ENCODE measurements around the gene ZNF580.

ZNF580 gene

DNA sequence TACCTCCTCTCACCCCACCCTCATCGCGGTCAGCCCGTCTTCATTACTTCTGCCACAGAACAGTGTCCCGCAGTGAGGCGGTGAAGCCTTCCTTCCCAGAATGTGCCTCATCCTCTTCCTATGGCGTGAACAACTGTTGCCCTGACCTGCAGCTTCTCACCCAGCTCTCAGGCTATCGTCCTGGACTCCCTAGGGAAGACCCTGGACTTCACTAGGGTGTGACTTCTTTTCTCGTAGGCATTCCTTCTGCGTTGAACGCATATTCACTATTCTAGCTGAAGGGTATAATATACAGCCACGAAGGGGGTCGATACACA lies 34.4 kb upstream of the ZNF580 start:
- no peak for DNase-seq

DNA sequence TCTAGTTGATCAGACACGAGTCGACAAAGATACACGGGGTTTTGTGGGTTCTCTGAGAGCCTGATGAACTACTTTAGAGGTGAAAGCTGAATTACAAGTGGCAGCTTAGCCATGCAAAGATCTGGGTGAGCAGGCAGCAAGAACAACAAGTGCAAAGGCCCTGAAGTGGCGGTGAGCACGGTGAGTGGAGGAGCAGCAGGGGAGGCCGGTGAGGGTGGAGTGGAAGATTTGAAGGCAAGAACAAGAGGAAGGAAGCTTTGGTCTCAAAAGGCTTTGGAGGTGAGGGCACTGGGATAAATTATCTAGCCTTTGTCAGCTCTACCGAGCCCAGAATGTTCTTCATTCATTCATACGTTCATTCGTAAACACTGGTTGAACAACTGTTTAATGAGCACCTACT lies 34.0 kb upstream of the ZNF580 start:
- no peak for DNase-seq

GRCh38 chr19:55609326-55609725 lies 31.5 kb upstream of the ZNF580 start:
- no peak for DNase-seq

GRCh38 chr19:55611300-55611982 lies 29.4 kb upstream of the ZNF580 start:
- DNase-seq = no peak

DNA sequence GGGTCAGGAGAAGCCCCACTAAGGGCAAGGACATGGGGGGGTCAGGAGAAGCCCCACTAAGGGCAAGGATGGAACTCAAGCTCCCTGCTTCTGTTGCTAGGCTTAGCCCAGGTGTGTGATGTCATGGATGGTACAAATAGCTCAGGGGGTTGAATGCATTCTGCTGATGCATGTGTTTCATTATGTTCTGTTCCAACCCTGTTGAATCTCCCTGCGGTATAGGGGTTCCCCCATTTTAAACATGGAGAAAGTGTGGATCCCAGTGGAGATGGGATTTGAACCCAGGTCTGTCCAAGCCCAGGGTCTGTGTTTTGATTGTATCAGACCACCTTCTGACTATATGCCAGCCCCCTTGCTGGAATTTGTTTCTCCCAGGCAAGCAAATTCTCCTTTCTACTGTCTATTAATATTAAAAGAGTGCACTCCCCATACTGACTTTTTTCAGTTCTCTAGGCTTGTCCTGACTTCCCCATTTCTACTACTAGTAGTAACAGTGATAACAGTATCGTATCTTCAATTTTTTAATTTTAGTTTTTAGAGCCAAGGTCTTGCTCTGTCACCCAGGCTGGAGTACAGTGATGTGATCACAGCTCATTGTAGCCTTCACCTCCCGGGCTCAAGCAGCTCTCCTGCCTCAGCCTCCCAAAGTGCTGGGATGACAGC lies 28.7 kb upstream of the ZNF580 start:
- peak; percentile 10 for DNase-seq

- DNase-seq = no peak
These were observed 27.4 kb upstream of the ZNF580 start for GRCh38 chr19:55613396-55613795.

GRCh38 chr19:55613930-55614710 lies 26.7 kb upstream of the ZNF580 start:
- DNase-seq = no peak

GRCh38 chr19:55614711-55615542 lies 25.9 kb upstream of the ZNF580 start:
- DNase-seq = no peak

DNA sequence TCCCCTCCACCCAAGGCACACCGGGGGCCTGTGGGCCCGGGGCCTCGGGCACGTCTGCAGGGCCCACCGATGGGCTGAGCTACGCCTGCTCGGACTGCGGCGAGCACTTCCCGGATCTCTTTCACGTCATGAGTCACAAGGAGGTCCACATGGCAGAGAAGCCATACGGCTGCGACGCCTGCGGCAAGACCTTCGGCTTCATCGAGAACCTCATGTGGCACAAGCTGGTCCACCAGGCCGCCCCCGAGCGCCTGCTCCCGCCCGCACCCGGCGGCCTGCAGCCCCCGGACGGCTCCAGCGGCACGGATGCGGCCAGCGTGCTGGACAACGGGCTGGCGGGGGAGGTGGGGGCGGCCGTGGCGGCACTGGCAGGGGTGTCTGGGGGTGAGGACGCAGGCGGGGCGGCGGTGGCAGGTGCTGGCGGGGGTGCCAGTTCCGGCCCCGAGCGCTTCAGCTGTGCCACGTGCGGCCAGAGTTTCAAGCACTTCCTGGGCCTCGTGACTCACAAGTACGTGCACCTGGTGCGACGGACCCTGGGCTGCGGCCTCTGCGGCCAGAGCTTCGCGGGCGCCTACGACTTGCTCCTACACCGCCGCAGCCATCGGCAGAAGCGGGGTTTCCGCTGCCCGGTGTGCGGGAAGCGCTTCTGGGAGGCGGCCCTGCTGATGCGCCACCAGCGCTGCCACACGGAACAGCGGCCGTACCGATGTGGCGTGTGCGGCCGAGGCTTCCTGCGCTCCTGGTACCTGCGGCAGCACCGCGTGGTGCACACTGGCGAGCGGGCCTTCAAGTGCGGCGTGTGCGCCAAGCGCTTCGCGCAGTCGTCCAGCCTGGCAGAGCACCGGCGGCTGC lies 25.0 kb upstream of the ZNF580 start:
- DNase-seq = no peak

DNA sequence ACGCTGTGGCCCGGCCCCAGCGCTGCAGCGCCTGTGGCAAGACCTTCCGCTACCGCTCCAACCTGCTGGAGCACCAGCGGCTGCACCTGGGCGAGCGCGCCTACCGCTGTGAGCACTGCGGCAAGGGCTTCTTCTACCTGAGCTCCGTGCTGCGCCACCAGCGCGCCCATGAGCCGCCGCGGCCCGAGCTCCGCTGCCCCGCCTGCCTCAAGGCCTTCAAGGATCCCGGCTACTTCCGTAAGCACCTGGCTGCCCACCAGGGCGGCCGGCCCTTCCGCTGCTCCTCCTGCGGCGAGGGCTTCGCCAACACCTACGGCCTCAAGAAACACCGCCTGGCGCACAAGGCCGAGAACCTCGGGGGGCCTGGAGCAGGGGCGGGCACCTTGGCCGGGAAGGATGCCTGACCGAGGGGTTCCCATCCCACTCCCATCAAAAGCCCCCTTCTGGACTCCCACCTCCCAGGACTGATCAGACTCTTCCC lies 24.4 kb upstream of the ZNF580 start:
- no peak for DNase-seq

DNA sequence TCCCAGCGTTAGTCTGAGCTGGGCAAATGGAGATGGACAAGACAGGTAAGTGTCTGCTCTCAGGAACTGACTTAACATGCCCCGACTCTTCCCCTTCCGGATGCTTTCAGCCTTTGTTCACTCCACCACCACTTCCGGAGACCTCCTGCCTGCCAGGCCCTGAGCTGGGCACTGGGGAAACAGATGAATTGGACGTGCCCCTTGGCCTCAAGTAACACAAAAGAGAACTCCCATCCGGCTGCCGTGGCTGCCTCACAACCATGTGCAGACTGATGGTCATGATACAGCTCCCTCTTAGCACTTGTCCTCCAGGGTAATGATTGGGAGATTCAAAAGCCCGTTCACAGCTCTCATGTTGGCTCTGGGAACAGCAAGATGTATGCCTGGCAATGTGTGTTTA lies 23.4 kb upstream of the ZNF580 start:
- DNase-seq = no peak

GRCh38 chr19:55618426-55618825 lies 22.4 kb upstream of the ZNF580 start:
- DNase-seq = no peak

DNA sequence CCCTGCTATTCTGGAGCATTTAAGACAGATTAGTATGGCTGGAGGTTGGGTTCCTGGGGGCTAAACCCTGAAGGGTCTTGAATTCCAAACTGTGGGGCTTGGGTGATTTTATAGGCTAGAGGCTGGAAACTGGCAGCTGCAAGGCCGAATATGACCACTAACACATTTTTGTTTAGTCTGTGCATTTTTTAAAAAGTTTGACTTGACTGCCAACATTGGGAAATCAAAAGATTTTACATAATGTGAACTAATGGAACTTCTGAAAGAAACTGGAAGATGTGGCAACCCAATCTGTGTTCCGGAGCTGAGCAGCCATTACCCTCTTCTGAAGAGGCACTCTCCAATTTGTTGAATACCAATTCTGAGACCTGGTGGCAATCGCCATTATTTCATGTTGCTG lies 21.5 kb upstream of the ZNF580 start:
- DNase-seq = no peak

GRCh38 chr19:55620410-55621204 lies 20.2 kb upstream of the ZNF580 start:
- DNase-seq = no peak

- no peak for DNase-seq
These were observed 19.6 kb upstream of the ZNF580 start for GRCh38 chr19:55621205-55621672.

DNA sequence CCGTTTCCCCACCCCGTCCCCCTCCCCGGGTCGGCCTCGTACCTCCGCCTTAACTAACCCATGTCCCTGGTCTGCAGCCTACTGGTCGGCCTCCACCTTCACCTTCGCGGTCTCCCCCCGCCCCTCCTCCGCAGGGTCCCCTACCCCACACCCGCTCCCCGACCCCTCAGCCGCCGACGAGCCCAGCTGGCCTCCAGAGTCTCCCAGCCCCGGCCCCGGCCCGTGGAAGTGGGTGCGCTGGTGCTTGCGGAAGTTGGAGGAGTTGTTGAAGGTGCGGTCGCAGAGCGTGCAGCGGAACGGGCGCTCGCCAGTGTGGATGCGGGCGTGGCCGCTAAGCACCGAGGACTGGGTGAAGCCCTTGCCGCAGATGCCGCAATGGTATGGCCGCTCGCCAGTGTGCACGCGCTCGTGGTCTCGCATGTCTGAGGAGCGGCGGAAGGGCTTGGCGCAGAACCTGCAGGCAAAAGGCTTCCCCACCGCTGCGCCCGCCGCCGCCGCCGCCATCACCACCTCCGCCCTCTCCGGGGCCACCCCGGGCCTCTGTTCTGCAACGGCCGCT lies 19.1 kb upstream of the ZNF580 start:
- no peak for DNase-seq

- no peak for DNase-seq
These were observed 18.4 kb upstream of the ZNF580 start for GRCh38 chr19:55622242-55622969.

DNA sequence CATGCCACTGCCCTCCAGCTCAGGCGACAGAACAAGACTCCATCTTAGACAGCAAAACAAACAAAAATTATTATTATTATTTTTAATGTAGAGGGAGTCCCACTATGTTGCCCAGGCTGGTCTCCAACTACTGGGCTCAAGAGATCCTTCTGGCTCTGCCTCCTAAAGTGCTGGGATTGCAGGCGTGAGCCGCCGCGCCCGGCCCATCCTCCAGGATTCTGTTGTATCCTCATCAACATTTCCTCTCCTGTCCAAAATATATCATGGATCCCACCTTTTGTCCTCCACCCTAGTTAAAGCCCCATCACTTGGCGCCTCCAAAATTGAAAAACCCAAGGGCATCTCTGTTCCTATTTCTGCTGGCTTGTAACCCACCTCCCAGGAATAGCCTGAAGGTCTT lies 17.7 kb upstream of the ZNF580 start:
- DNase-seq = no peak

- DNase-seq = no peak
These were observed 17.2 kb upstream of the ZNF580 start for GRCh38 chr19:55623561-55623960.
